Ureter (tissue), 1 donor: ENCODE data around the gene KATNAL1. TPM values are rescaled to one million over a fixed set of nuclear protein-coding genes. Genes with fewer than 3 reads are reported as not detected.
"Not testable (repeated sequence)": the region's sequence is repeated elsewhere in the genome, so short reads cannot be mapped to it uniquely, and the experiment has no call there.

Experiments used
- DNase-seq: peaks from one replicate; pipeline ENCODE4 v3.0.0-alpha.2; 2020; ENCODE audit warnings: low spot score
- total RNA-seq: library from RNA; stranded (reverse); gene quantifications from one replicate; pipeline ENCODE4 v1.2.4, GENCODE V29; 2023
- donor health status: DM: yes; HTN: yes; CAD: no.

KATNAL1 gene
- total RNA-seq, 1 donor from 2014 or later: 18.8 TPM

DNA sequence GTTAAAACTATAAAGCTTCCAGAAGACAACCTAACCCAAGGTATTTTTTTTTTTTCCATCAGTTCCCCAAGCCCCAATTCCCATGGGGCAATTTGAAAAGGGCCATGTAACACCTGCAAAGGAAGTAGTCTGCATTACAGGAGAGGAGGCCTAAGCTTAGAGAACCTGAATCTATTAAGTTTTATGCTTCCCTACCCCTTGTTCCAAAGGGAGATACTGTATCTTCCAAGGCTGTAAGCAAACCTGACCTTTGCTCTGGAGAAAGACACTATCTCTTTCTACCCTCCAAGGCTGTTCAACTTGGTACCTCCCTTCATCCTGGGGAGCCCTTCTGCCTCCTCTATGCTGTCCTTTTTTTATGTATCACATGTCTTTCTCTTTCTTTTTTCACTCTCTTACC is 15.0 kb downstream of the KATNAL1 start:
- DNase-seq: no peak

DNA sequence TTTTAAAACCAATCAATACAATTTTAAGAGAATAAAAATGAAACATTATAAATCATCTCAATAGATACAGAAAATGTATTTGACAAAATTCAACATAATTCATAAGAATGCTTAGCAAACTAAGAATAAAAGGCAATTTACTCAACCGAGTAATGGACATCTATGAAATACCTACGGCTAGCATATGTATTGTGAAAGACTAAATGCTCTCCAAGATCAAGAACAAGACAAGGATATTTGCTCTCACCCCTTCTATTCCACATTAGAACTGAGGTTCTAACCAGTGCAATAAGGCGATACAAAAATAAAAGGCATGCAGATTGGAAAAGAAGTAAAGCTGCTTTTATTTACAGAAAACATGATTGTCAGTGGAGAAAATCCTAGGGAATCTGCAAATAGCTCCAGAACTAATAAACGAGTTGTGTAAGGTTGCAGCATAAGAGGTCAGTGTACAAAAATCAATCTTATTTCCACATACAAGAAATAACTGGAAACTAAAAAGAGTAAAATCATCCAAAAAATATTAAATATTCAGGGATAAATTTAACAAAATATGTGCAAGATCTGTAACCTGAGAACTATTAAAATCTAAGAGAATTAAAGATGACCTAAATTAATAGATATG is 16.4 kb downstream of the KATNAL1 start:
- no peak for DNase-seq

DNA sequence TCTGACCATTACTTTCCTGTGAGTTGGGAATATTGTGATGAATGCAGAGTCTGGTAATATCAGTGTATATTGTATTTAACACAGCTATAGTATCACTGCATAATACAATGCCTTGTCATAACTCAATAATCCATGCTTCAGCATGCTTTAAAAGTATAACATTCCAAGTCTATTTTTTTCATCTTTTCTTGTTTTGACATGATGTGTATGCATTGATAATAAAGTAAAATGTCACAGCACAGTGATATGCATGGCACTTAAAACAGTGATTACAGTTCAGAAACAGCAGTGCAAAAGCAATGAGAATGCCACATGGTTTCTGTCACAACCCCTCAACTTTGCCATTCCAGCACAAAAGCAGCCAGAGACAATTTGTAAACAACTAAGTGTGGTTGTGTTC is 17.8 kb downstream of the KATNAL1 start:
- DNase-seq: no peak

DNA sequence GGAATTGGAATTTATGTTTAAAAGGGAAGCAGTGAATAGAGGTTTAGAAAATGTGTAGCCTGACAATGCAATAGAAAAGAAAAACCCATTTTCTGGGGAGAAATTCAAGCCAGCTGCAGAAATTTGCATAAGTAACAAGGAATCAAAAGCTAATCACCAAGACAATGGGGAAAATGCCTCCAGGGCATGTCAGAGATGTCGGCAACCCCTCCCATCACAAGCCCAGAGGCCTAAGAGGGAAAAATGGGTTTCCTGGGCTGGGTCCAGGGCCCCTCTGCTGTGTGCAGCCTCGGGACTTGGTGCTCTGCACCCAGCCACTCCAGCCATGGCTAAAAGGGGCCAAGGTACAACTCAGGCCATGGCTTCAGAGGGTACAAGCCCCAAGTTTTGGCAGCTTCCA is 21.3 kb downstream of the KATNAL1 start:
- DNase-seq: not testable (repeated sequence)

DNA sequence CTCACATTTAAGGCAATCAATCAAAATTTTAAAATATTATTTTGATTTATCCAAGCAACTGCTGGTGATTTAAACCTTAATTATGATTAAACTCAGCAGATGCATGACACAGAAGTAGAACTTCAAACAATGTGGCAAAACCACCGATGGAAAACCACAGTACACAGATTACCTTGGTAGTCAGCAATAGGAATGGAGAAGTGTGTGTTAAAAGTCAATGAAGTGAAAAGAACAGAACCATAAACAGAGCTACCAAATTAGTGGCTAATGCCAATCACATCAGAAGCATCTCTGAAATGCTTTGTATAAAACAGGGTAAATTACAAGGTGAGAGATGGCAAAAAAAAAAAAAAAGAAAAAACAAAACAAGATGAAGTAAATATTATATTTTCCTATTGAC is 31.2 kb downstream of the KATNAL1 start:
- DNase-seq: no peak

DNA sequence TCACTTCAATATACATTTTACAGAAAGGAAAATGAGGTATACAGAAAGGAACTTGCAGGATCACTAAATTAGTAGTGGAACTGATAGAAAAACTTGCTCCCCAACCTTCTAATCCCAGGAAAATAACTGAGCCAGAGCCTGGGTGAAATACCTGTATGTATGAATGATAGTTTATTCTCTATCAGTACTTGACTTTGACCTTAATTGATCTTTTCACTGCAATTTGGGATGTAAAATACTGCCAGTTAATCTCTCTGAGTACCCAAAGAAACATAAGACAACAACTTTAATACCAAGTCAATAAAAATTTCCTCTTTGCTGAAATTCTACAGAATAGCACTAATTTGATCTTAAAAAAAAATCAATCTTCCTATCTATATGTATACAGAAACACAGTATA is 33.3 kb downstream of the KATNAL1 start:
- no peak for DNase-seq

DNA sequence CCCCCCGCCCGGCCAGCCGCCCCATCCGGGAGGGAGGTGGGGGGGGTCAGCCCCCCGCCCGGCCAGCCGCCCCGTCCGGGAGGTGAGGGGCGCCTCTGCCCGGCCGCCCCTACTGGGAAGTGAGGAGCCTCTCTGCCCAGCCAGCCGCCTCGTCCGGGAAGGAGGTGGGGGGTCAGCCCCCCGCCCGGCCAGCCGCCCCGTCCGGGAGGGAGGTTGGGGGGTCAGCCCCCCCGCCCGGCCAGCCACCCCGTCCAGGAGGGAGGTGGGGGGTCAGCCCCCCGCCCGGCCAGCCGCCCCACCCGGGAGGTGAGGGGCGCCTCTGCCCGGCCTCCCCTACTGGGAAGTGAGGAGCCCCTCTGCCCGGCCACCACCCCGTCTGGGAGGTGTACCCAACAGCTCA is 37.3 kb downstream of the KATNAL1 start:
- DNase-seq: not testable (repeated sequence)

DNA sequence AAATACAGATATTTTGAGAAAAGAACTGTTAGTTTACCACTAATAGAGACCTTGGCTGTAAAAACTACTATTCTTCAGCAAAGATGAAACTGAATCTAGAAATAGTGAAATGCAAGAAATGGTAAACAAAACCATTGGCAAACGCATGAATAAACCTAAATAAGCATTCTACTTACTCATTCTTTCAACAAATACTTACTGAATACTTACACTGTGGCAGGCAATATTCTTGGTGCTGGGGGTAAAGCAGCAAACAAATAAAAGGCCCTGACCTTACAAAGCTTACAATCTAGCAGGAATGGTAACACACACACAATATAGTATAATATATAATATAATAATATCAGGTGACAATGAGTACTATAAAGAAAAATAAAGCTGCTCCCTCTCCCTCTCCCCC is 38.7 kb downstream of the KATNAL1 start:
- no peak for DNase-seq

DNA sequence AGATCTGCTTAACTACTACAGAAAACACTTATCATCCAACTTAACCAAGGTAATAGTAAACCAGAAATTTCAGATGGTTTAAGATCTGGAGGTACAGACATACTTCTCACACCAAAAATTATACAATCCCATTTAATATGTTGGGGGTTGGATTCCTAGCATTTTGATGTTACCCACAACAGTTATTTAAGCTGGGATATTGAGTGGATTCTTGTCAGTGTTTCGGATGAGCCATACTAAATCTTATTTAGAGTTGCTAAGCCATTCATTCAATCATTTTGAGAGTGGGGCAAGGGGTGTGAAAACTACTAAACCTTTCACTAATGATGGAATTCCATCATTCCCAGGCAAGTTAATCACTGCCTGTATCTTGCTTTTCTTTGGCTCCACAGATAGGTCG is 40.6 kb downstream of the KATNAL1 start:
- DNase-seq: no peak

DNA sequence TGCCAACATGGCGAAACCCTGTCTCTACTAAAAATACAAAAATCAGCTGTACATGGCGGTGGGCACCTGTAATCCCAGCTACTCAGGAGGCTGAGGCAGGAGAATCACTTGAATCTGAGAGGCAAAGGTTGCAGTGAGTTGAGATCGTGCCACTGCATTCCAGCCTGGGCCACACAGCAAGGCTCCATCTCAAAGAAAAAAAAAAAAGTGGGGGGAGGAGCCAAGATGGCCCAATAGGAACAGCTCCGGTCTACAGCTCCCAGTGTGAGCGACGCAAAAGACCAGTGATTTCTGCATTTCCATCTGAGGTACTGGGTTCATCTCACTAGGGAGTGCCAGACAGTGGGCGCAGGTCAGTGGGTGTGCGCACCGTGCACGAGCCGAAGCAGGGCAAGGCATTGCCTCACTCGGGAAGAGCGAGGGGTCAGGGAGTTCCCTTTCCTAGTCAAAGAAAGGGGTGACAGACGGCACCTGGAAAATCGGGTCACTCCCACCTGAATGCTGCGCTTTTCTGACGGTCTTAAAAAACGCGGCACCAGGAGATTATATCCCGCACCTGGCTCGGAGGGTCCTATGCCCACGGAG is 48.1 kb downstream of the KATNAL1 start:
- not testable (repeated sequence) for DNase-seq

DNA sequence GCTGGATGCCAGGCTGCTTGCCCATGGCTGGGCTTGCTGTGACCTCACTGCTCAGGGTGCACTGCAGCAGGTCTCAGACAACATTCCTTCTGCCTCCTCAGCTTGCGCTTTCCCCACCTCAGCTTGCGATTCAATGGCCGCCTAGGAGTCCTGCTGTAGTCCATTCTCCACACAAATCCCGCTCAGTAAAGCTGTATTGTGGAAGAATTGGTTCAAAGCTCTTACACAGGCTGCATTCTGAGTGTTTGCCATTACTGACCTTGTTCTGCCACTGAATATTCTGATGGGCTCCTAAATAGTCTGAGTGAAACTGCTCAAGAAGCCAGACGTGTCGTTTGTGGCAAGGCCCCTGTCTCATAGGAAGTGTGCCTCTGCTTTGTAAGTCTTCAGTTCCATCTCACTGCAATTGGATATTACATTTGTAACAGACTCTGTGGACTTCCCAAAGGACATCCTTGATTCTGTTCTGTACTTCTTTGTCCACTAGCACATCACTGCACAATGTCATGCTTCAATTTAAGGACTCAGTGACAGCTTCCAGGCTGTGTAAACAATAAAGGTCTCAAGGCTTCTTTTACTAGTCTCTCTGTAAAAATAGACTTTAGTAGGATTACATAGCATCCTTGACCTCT is 49.8 kb downstream of the KATNAL1 start:
- no peak for DNase-seq

DNA sequence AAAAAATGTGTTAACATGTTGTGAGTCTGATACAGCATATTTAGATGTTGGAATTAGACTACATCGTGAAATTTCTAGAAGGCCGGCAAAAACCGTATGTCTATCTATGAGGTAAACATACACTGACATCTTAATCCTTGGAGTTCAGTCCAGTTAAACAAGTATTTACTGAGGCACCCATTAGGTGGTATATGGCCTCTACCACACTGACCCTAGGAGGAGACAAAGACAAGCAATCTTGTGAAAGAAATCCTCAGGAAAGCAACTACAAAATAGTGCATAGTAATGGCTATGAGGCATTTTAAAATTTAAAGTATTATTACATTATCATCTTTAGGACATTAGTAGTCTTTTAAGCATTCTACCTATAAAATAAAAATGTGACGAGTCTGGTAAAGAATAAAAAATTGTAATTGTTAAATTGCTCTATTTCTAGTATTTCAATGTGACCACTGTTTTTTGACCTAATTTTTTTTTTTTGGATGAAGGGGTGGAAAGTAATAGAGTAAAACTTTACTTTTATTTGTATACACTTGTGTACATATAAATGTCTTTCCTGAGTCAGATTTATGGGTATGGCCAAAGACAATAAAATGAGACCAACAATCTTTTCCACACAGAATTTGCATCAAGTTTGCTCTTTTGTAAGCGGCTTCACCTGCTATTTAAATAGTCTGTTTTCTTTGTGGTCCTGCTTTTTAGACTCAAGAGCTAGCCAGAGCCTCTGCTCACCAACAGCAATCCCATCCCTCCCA is 50.5 kb downstream of the KATNAL1 start:
- no peak for DNase-seq

DNA sequence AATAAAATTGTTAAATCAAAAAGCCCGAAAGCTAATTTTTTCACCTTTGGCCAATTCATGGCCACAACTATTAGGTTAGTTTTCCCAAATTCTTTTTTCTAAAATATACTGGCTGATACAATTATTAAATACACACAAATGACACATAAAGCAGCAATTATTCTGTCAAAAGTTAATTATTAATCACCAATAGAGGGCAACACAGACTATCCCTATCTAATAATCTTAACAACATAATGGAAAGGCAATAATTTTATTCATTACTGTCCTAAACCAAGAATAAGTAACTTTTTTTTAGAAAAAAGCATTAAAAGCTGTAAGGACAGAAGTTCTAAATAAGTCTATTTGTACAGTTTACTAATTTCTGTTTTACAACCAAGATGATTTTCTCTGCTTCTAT is 51.7 kb downstream of the KATNAL1 start:
- no peak for DNase-seq

DNA sequence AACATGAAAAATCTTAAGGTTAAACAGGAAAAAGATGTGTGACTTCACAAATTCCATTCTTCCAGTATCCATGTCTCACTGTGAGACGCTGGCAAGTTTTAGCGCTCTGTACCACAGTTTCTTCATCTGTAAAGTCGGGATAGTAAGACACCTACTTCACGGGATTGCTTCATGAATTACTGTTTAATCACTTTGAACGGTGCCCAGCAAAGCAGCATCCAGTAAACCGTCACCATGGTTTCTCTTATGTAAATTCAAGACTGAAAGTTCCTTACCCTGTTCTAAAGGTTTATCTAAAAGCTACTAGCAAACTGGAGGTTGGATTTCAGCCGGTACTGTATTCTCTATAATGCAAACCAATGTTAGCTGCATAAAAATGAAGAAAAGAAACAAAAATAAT is 53.5 kb downstream of the KATNAL1 start:
- DNase-seq: no peak

DNA sequence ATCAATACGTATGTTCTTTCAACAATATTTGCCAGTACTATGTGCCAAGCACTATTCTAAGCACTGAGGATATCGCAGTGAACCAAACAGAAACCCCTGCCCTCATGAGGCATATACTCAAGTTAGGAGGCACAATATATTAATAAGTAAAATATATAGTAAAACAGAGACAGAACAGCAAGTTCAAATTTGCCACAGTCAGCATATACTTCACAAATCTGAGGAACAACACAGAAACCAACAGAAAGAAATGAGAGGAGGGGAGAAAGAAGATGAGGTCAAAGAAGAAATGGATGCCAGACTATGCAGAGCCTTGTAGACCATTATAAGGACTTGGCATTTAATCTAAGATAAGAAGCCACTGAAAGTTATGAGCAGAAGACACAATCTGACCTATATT is 59.9 kb downstream of the KATNAL1 start:
- DNase-seq: no peak

DNA sequence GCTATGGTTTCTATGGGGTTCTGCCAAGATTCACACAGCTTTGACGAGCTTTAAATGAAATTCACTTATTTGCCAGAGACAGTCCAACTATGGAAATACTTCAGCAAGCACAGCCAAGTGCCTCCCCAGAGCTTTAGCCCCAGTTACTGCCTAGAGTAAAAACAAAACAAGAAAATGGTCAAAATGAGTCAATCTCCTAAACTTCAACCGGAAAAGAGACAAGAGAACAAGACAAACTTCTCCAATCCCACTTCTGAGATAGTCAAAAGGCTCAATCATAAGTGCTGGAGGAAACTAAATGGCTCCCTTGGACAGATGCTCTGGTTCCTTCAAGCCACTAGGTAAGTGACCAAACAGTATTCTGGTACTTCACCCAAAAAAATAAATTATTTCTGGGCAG is 65.8 kb downstream of the KATNAL1 start:
- no peak for DNase-seq

DNA sequence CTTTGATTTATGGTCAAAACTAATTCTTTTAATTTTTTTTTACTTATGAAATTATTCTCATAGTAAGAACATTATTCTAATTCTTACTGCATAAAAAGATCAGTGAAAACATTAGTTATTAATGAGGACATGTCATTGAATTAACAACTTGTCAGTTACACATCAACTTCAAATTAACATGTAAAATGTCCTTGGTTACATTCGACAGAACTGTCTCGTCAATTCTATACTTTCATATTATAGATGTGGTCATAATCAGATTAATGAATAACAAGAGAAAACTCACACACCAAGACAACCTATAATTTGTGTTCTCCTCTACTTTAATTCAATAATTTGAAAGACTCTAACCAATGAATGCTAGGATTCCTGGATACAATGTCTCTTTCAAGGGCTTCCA is 66.7 kb downstream of the KATNAL1 start:
- no peak for DNase-seq

DNA sequence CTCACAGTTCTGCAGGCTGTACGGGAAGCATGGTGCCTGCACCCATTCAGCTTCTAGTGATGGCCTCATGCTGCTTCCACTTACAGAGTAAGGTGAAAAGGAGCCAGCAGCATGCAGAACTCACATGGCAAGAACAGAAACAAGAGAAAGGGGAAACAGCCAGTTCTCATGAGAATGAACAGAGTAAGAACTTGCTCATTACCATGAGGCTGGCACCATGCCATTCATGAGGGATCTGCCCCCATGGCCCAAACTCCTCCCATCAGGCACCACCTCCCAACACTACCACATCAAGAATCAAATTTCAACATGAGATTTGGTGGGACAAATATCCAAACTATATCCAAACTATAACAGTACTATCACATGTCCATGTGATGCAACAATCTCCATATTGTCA is 72.1 kb downstream of the KATNAL1 start:
- DNase-seq: no peak

DNA sequence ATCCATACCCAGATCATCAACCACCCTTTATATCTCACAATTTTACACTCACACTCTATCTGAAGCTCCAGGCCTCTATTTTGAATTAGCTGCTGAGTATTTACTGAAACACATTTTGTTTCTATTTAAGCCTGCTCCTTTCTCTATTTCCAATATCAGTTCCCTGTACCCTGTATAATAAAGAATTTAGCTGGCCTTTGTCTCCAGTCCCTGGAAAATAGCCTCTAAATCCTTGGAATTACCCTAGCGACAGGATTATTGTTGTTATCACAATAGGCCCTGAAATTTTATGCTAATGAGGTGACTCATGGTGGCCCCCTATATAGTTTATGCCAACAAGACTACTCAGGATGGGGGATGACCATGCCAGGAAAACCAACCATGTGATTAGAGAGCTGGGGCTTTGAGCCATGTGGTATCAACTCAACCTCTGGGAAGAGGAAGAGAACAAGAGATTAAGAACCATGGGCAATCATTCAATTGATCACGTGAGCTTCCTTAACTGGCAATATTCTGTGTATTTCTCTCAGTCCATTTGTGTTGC is 72.7 kb downstream of the KATNAL1 start:
- no peak for DNase-seq

DNA sequence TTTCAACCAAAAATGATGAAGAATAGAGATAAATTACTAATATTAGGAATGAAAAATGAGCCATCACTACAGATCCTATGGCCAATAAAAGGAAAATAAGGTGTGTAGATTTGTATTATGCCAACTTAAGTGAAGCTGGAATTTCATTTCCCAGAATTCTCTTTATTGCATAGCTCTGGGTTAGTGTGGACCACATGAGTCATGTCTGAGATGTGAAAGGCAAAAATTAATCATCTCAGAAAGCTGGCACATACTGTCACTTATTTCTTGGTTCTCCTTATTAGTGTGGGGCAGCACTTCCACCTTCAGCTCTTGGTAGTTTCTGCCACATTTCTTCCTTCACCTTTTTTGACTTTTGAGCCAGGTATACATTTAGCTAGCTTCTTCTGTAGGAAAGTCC is 82.6 kb downstream of the KATNAL1 start:
- DNase-seq: no peak

DNA sequence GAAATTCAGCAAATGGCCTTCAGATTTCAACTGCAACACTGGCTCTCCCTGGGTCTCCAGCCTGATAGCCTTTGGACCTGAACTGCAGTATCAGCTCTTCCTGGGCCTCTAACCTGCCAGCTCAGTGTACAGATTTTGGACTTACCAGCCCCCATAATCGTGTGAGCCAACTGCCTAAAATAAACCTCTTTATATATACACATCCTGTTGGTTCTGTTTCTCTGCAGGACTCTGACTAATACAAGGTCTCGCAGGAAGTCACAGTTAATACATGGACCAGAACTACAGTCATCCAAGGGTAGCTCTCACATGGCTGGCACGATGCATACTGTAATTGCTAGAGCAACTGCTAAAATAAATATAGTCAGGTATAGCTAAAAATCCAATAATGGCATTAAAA is 85.1 kb downstream of the KATNAL1 start:
- no peak for DNase-seq

DNA sequence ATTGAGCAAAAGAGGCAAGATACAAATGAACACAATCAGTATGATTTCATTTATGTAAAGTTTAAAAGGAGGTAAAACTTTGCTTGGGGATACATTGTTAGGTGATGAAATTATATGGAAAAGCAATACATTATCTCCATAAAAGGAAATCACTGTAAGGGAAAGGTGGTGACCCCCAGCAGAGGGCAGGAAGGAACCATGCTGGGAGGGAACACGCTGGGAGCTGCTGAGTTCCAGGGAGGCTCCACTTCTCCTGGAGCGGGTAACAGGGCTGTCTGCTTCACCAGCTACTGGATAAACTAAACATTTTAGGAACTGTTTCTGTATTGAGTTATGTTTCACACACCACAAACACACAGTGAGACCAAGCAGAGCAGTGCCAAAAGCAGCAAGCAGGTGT is 91.2 kb downstream of the KATNAL1 start:
- DNase-seq: no peak

DNA sequence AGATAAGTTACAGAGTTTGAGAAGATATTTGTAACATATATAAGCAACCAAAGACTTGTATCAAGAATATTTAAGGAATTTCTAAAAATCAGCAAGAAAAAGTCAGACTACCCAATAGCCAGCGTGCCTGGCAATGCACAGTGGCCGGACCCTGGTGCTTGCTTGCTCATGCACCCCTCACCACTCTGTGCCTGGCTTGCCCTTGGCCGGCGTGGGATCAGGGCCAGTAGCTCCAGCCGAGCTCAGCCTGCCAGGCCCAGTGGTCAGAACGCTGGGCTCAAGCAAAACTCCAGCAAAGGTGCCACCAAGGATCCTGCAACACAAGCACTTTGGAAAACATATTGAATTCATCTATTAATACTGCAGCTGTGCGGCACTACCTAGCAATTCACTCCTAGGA is 95.1 kb downstream of the KATNAL1 start:
- no peak for DNase-seq
